Type B pancreatic cell (in vitro differentiated cells): ENCODE data around the gene OR7G2. TPM values are rescaled to one million over a fixed set of nuclear protein-coding genes. Genes with fewer than 3 reads are reported as not detected.

ENCODE experiments used
- DNase-seq: peaks from one replicate; pipeline ENCODE4 v3.0.0; 2021; ENCODE audit warnings: mixed read lengths; ENCODE audit not compliant: unreplicated experiment; ENCODE audit errors: extremely low spot score
- H3K27ac Mint-ChIP-seq: 2 replicates; pipeline ENCODE4 v1.8.0; 2021; ENCODE audit warnings: mild to moderate bottlenecking, mixed read lengths
- H3K27me3 Mint-ChIP-seq: 2 replicates; pipeline ENCODE4 v1.8.0; 2021; ENCODE audit warnings: mixed read lengths
- H3K36me3 Mint-ChIP-seq: 2 replicates; pipeline ENCODE4 v1.8.0; 2021; ENCODE audit warnings: mixed read lengths
- H3K4me1 Mint-ChIP-seq: one replicate; pipeline ENCODE4 v1.8.0; 2021; ENCODE audit warnings: mixed read lengths; ENCODE audit not compliant: unreplicated experiment
- H3K4me3 Mint-ChIP-seq: 2 replicates; pipeline ENCODE4 v1.8.0; 2021; ENCODE audit warnings: mild to moderate bottlenecking, mixed read lengths
- H3K9me3 Mint-ChIP-seq: 2 replicates; pipeline ENCODE4 v1.8.0; 2021; ENCODE audit warnings: mixed read lengths
- CTCF ChIP-seq: fragments of 200-600 bp; sonication (generic); conservative IDR thresholded peaks from 2 replicates; pipeline ENCODE4 v1.5.0; 2021; ENCODE audit warnings: antibody characterized with exemption, mild to moderate bottlenecking
- long read RNA-seq: library from polyadenylated mRNA; unstranded; transcript quantifications from one replicate; pipeline ENCODE4 v2.0.0, GENCODE V29; 2020
- total RNA-seq: library from RNA; stranded (reverse); gene quantifications from 2 replicates; pipeline ENCODE4 v1.2.1, GENCODE V29; 2021; ENCODE audit warnings: low replicate concordance

The OR7G2 gene
- total RNA-seq, result 0.10 TPM in 1 of 2 replicates, not detected in the other
- long read RNA-seq, result 0 reads

GRCh38 chr19:9107375-9107774 lies at the start of gene OR7G2:
Gene OR7G2, minus strand, starts transcription at chr19:9107475. Its CDS starts 4,232 bp downstream, at chr19:9103243.
- no peaks in the 10 kb centered on the region for H3K4me1 Mint-ChIP-seq
- H3K27me3 Mint-ChIP-seq, result peaks cover 3% of the 10 kb centered on the region
- no peak for DNase-seq
- no peak within 1 kb of the TSS for H3K27ac Mint-ChIP-seq
- no peak within 1 kb of the TSS for H3K4me3 Mint-ChIP-seq
- H3K36me3 Mint-ChIP-seq, result no peaks in the 10 kb centered on the region
- H3K9me3 Mint-ChIP-seq, result peaks cover 11% of the 10 kb centered on the region
- no peak for TF ChIP-seq CTCF

DNA sequence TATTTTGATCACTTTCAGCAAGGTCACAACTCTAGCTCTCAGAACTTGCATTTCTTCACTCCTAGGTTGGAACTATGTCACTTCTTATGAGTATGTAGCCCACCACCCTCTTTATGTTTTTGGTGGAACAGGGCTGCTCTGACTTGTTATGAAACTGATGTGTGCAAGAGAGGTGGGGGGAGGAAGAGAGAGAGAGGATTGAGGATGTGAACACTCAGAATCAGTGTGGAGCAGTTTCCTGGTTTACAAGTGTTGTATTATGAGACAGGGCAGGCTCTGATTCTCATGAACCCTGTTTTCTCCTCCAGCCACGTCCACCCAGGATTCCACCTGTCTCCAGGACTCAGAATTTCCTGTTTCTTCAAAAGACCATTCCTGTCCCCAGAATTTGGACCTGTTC lies 49.0 kb upstream of the OR7G2 start:
- Mint-ChIP-seq H3K27me3 (no peaks in the 10 kb centered on the region), H3K9me3 (peaks cover 28% of the 10 kb centered on the region)
- DNase-seq, result no peak

GRCh38 chr19:9155591-9155990 lies 48.3 kb upstream of the OR7G2 start:
- Mint-ChIP-seq H3K27ac (no peak overlapping the region), H3K4me3 (no peak overlapping the region), H3K27me3 (no peaks in the 10 kb centered on the region), H3K9me3 (peaks cover 27% of the 10 kb centered on the region), H3K36me3 (peaks cover 84% of the 10 kb centered on the region), H3K4me1 (no peaks in the 10 kb centered on the region)
- no peak for TF ChIP-seq CTCF
- DNase-seq, result no peak

More for the DNA sequence above, 49.0 kb upstream of the OR7G2 start:
- Mint-ChIP-seq H3K27ac (no peak overlapping the region), H3K4me1 (no peaks in the 10 kb centered on the region), H3K36me3 (peaks cover 86% of the 10 kb centered on the region), H3K4me3 (no peak overlapping the region)
- TF ChIP-seq CTCF, result no peak

DNA sequence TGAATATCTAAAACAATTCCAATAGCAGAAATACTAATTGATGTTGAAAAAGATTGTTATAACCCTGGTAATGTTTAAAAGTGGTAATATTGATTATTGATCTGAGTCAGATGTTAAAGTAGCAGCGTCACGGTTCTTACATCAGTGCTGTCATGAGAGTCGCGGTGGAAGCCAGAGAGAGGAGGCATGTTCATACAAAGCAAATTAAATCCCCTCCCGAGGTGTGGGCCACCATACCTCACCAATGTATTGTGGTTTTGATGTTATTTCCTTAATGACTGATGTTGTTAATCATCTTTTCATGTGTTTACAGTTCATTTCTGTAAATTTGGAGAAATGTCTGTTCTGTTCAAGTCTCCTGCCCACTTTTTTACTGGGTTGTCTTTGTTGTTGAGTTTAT lies 44.1 kb upstream of the OR7G2 start:
- Mint-ChIP-seq H3K4me1 (no peaks in the 10 kb centered on the region), H3K9me3 (peaks cover 34% of the 10 kb centered on the region), H3K27me3 (no peaks in the 10 kb centered on the region), H3K27ac (no peak overlapping the region), H3K36me3 (peaks cover 84% of the 10 kb centered on the region), H3K4me3 (no peak overlapping the region)
- TF ChIP-seq CTCF, result no peak
- DNase-seq, result no peak

DNA sequence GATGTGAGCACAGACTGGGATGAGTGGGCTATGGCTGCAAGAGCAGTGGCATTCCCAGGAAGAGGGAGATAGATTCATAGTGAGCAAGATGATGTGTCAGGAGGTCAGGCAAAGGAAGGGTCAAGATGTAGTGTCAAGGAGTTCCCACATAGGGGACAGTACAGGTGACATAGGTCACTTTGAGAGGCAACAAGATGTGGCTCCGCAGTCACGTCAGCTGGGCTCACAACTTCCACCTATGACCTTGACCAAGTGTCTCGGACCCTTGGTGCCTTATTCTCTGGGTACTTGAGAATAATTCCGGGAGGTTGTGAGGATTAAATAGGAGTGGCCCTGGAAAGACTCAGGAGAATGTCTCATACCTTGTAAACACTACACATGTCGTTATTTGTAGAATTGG lies 43.4 kb upstream of the OR7G2 start:
- H3K36me3 Mint-ChIP-seq, result peaks cover 82% of the 10 kb centered on the region
- no peak overlapping the region for H3K27ac Mint-ChIP-seq
- no peak overlapping the region for H3K4me3 Mint-ChIP-seq
- no peak for TF ChIP-seq CTCF
- no peaks in the 10 kb centered on the region for H3K4me1 Mint-ChIP-seq
- H3K9me3 Mint-ChIP-seq, result peaks cover 36% of the 10 kb centered on the region
- DNase-seq, result no peak
- no peaks in the 10 kb centered on the region for H3K27me3 Mint-ChIP-seq

GRCh38 chr19:9149997-9150396 lies 42.7 kb upstream of the OR7G2 start:
- Mint-ChIP-seq H3K27ac (no peak overlapping the region), H3K4me3 (no peak overlapping the region)

More at GRCh38 chr19:9149997-9150396, 42.7 kb upstream of the OR7G2 start:
- no peak for TF ChIP-seq CTCF
- Mint-ChIP-seq H3K27me3 (no peaks in the 10 kb centered on the region), H3K4me1 (no peaks in the 10 kb centered on the region), H3K9me3 (peaks cover 40% of the 10 kb centered on the region), H3K36me3 (peaks cover 81% of the 10 kb centered on the region)
- DNase-seq, result no peak
